ENCODE measurements around the gene EVA1B.

Gene EVA1B

DNA sequence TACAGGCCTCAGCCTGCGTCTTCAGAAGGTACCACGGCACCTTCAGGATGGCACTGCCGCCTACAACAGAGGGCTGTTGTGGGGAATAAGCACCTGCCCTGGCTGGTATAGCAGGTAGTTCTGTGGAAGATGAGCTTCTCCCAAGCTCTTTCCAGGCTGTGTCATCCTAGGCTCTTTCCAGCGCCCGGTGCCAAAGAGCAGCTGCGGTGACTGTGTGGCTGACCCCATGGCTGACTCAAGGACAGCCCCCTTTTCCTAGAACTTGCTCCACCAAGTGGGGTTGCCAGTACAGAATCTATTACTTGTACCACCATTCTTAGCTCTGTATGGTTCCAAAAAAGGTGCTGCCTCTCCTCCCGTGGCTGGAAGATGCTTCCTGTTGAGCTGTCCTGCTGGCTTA is 21.9 kb upstream of the EVA1B start:
- no peak for DNase-seq (ENCODE audit: low read depth)

DNA sequence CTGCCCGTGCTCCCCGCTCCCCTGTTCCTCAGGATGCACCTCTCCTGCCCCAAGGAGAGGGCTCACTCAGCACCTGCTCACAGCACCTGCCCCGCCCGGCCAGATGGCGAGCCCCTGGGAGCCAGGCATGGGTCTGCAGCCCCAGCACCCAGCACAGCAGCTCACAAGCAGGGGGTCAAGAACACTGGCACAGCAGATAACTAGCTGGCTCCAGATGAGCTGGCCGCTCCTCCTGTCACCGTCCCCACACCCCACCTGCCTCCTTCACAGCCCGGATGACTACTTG is 20.9 kb upstream of the EVA1B start:
- DNase-seq (ENCODE audit: low read depth), result no peak

DNA sequence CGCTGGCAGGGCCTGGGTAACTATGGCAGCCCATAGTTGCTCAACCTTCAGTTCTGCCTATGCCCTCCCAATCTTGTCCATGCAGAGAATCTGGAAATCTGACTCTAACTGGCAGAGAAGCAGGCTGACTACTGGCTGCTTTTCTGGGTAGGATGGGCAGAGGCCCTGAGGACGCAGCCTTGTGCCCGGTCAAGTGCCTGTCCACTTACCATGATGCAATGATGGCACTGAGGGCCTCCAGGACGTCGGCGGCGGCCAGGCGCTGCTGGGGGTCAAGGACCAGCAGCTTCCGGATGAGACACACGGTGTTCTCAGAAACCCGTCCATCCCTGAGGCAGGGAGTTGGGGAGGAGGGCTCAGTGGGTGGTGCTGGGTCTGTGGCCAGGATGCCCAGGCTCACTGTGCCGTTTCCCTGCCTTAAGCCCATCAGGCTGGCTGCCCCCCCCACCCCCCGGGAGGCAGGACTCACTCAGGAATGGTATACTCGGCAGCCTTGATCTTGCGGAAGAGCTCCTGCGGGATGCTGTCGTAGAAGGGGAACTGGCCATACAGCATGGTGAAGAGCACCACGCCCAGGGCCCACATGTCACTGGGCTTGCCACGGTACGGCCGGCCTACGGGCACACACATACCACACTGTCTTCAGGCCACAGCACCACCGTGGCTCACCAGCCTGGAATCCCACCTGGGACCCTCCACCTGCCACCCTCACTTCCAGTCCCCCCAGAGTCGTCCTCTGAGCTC is 20.4 kb upstream of the EVA1B start:
- DNase-seq (ENCODE audit: low read depth), result no peak

DNA sequence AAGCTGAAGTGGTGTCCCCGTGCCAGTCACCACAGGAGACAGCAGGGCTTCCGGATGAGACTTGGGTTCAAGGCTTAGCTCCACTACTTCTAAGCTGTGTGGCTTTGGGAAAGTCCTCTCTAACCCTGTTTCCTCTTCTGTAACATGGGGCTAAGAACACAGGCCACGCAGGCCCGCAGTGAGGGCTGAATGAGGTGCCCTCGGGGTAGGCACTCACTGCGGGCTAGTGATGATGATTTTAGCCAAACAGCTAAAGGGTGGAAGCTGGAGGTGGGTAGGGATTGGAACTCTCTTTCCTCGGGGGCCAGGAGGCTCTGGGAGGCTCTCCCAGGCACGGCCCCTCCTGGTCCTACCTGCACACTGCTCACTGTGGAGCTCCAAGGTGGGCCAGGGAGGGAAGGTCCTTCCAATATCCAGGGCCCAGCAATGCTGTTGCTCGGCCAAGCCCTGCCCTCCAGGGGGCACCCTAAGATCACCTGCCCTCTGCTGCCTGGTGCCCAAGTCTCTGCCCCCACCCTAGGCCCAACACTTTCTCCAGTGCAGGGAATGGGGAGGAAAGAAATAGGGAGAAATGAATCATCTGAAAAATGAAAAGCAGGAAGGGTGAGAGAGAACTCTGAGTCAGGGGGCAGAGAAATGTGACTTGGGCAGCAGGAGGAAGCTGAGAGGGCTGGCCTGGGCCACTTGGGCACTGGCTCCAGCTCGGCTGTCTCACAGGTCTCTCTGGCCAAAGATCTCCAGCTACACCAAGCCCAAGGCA is 19.2 kb upstream of the EVA1B start:
- no peak for DNase-seq (ENCODE audit: low read depth)

DNA sequence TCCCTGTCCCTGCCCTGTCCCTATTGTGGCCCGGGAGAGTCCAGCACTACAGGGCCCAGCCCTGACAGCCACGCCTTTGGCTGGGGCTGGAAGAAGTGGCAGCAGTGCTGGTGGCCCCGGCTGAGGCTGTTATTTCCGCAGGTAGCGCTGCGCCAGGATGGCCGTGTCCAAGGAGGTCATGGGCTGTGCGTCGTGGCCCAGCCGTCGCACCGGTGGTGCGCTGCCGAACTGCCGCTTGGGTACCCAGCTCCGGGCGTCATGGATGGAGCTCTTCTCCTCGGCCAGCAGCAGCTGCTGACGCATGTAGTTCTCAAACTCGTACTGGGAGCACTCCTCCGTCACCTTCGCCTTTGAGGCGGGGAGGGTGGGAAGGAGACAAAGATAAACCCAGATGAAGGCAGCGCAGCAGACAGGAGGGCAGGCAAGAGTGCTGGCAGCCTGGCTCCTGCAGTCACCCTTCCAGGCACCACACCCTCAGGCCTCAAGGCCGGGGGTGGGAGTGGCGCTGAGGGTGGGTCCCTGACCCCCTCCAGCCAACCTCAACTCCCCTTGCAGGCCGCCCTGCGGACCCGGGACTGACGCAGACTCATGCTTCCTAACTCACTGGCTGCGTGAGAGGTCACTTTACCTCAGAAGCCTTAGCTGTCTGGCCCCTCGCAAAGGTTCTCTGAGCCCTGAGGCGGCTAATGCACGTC is 18.3 kb upstream of the EVA1B start:
- DNase-seq (ENCODE audit: low read depth), result no peak

DNA sequence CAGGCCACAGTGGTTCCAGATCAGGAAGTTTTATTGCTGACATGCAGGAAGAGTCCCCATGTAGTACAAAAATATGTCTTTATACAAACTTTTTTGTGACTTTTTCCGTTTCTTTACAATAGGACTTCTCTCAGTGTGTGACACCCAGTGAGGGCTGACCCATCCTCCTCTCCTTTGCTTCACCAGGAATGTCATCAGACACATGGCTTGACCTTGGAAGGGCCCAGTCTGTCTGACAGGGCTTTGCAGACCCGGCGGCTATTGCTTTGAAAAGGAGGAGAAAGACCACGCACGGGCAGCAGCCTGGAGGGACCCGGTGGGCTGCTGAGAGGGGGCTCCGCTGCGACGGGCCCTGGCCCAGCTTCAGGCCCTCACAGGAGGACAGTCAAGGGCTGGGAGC is 16.2 kb upstream of the EVA1B start:
- DNase-seq (ENCODE audit: low read depth), result no peak

DNA sequence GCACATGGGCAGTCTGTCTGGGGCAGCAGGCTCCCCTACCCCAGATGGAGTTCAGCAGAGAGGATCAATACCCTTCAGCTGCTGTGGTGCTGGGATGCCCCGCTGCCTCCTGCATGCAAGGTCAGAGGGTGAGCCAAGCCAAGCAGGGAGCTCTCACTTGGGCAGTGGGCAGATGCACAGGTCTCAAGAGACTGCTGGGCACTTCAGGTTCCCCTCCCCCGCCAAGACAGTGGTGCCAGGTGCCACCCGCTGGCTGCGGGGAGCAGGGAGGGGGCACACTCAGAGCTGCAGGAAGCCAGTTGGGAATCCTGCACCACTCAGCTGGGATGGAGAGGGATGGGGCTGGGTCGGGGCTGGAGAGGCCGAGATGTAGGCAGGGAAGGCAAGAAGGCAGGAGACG is 15.8 kb upstream of the EVA1B start:
- DNase-seq (ENCODE audit: low read depth), result no peak

DNA sequence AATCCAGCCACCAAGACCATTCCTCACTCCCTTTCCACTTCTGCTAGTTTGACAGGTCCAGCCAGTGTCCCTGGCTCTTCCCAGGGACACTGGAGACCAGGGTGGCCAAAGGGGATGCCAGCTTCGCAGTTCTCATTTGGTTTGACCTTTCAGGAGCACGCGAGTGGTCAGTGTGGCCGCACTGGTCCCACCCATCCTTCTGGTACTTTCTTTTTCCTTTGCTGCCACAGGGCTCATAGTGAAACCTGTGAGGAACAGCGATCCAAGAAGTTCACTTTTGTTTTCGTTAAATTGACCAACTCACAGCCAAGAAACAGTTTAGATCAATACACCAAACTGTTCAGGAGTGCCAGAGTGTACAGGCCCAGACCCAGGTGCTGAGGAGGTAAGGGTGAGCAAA is 14.4 kb upstream of the EVA1B start:
- no peak for DNase-seq (ENCODE audit: low read depth)

DNA sequence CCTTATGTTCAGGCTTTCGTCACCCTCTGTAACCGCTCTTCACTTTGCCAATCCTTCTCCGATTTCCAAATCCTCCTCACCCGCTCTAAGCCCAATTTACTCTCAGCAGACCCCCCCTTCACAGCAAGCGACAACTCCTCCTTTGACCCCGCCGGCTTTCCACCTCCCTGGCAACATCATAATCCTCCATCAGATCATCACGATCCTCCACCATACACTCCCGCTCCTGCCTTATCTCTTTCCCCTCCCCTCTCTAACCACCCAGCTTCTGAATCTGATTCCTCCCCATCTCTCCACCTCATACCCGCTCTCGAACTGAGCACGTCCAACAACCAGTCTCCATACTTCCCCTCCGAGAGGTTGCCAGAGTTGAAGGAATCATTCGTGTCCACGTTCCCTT is 7.5 kb upstream of the EVA1B start:
- DNase-seq (ENCODE audit: low read depth), result no peak

DNA sequence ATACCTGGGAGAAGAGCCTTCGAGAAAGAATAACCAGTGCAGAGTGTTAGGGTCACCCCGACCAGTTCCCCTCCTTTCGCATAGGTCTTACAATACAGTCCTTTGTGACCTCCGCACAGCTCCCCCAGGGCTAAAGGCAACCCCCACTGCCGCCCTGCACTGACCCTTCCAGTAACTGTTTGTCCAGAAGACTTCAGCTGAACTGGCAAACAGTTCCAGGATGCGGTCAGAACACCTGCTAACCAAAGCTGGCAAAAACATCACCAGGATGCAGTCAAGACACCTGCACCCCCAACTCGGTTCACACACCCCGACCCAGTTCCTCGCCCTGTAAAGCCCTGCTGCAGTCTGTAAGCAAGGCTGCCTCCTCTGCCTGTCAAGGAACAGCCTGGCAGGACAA is 6.4 kb upstream of the EVA1B start:
- DNase-seq (ENCODE audit: low read depth), result no peak

DNA sequence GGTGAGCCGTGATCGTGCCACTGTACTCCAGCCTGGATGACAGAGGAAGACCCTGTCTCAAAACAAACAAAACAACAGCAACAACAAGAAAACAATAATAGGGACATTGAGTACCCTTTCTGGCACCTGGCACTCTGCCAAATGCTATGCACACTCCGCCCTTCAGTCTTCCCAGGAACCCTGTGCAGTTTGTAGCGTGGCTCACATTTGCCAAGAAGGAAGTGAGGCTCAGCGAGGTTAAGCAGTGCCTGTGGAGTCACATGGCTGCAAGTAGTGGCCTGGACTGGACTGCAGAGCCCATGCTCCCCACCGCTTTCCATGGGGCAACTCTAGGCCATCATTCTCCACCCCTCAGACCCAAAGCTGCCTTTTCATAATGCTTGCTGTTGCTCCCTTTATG is 5.3 kb upstream of the EVA1B start:
- DNase-seq (ENCODE audit: low read depth), result no peak

DNA sequence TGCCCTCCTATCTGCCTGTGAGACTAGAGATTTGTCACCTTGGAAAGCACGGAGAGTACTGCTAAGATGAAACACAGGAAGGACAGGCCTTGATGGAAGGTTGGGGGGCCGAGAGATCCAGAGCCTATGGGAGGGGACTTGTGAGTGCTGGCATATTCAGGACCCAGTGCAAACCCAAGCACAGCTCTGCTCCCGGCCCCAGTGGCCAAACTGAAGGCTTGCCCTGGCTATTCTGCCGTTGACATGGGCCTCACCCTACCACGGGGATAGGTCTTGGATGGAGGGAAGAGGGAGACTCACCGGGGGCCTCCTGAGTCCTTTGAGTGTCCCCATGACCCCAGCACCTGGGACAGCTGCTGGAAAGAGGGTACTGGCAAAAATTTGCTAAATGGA is 4.6 kb upstream of the EVA1B start:
- DNase-seq (ENCODE audit: low read depth), result no peak

DNA sequence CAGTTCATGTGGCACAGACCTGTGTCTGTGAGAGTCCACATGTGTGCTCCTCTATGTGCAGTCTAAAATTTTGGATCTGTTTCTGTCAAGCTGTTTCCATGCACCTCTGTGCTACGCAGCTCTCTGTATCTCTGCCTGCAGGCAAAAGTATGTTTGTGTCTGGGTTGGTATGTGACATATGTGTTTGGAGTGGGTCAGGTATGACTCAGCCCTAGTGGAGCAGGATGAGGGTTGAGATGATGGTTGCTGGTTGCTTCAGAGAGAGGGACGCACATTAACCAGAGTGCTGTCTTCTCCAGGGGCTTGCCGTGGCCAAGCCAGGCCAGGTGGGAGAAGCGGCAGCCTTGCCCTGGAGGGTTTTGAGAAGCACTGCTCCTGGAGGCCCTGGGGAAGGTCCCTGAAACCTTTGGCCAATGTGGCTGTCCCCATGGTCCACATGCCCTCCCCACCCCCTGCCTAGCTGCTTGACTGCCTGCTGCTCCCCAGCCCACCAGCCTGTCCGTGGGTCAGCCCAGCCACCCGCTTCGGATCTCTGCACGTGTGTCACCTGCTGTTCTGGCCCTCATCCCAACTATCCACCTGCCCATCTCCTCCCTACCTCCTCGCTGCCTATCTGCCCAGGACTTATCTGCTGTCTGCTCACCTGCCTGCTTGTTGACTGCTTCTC is 4.1 kb upstream of the EVA1B start:
- DNase-seq (ENCODE audit: low read depth), result no peak

DNA sequence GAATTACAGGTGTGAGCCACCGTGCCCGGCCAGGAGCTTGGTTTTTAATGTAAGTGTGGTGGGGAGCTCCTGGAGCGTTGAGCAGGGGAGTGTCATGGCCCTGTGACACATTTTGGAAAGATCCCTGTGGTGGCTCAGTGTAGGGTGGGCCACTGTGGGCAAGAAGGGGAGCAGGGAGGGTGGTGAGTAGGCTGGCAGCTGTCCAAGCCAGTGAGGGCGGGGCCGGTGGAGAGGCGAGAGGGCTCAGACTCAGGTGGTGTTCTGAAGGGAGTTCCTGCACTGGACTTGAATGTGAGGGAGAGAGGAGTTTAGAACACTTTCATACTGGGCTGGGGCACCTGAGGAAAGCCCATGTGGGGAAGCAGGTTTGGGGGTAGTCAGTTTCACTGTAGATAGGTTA is 3.1 kb upstream of the EVA1B start:
- DNase-seq (ENCODE audit: low read depth), result no peak

DNA sequence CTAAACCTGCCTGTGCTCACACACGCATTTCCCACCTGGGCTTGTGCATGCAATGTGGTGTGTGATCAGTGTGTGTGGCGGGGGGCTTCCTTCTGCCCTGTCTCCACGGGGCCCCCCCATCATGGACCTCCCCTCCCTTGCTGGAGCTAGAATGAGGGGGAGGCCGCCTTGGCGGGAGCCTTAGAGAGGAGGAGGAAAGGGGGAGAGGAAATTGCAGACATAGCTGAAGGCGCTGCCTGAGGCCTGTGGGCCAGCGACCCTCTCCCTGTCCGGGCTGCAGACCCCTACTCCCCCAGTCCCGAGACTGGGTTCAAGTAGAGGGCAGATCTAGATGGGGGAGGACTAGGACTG is 883 bp upstream of the EVA1B start:
- no peak for DNase-seq (ENCODE audit: low read depth)

DNA sequence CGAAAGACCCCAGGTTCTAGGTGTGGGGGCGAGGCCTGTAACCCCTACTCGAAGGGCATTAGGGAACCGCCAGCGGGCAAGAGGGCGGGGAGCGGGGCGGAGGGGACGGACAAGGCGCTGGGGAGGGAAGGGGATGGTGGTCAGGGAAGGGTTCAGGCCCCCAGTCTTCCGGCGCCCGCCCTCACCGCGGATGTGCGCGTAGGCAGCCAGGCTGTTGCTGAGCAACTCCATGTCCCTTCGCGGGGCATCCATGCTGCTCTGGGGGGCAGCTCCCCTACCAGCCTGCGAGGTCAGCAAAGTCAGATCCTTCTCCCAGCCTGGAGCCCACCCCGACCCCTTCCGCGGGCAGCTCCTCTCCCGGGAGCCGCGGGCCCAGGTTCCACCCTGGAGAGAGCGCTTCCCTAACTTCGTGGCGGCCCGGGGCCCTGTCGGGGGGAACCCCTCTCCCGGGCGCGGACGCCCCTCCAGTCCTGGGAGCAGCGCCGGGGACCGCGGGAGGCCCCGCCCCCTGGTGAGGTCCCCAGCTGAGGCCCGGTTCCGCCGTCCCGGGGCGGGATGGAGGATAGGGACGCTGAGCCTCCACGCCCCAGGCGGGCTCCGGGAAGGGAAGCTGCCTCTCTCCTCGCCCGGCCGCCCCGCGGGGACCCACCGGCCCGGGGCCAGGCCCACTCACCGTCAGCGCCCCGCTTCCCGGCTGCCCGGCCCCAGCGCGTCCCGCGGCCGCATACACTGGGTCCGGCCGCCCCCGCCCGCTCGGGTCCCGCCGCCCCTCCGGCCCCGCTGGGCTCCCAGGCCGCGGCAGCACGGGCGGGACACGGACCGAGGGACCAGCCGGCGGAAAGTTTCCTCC is 434 bp downstream of the EVA1B start:
- DNase-seq (ENCODE audit: low read depth), result no peak

DNA sequence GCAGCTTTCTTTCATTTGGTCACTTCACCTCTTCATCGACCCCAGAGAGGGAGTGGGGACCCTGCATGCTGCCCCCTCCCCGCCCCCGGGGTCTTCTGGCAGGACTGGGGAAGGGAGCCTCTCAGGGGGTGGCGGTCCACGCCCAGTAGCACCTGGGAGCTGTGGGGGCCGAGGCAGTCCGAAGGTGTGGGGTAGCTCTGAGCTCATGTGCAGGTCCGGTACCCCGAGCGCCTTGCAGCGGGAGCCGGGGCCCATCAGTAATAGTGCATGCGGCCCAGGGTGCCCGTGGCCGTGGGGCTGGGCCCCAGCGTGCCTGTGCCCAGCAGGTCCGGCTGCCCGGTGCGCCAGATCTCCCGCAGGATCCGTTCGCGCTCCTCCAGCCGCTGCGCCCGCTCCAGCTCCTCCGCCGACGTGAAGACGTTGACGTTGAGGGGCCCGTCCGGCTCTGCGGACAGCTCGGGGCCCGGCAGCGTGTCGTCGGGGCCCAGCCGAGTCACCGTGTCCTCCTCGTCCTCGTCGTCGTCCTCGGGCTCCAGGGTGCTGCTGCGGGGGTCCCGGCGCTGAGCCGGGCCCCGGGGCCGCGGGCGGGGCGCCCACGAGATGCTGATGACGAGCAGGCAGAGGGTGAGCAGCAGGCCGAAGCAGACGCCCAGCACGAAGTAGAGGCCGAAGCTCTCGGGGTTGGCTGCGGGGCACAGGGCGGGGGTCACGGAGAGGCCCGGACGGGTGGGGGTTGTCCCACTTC is 1.2 kb downstream of the EVA1B start:
- DNase-seq (ENCODE audit: low read depth), result no peak

DNA sequence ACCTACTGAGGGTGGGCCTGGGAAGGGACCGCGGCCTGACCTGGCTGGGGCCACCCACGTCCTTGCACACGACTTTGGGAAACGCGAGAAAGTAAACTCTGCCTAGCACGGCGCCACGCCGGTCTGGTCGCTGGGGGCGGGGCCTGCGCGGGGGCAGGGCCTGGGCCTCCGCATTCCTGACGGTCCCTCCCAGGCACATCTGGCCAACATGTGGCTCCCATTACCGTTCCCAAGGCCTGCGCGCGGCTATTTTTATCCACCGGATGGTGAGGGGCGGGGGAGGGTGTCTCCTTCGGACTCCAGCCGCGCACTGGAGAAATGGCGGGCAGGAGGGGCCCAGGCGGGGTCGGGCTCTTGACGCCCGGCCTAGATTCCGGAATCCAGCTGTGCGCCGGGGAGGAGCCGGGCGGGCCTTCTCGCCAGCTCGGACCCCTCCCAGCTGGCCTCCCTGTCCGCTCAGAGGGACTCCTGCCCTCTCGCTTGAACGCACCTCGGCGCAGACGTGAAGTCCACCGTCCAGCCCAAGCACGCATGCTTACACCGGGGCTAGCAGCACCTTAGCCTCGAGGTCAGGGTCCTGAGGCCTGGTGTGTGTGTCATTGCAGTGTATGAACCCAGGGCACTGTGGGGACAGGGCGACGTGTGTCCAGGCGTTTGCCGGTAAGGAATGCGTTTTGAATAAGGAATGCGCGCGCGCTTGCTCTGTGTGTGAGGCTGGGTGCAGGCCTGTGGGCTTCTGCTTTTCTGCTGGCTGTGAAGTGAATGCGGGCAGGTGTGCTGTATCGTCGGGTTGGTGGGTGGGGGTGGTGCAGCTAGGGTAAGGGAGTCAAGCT is 2.1 kb downstream of the EVA1B start:
- no peak for DNase-seq (ENCODE audit: low read depth)

DNA sequence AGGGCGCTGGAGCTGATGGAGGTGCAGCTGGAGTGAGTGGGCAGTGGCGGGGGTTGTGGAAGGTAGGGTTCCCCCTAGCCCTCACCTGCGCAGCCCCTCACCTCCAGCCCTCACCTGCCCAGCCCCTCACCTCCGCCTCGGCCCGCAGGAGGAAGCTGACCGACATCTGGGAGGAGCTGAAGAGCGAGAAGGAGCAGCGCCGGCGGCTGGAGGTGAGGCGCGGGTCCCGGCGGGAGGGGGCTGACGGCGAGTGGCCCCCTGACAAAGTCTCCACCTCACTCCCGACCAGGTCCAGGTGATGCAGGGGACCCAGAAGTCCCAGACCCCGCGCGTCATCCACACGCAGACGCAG is 2.7 kb downstream of the EVA1B start:
- no peak for DNase-seq (ENCODE audit: low read depth)

DNA sequence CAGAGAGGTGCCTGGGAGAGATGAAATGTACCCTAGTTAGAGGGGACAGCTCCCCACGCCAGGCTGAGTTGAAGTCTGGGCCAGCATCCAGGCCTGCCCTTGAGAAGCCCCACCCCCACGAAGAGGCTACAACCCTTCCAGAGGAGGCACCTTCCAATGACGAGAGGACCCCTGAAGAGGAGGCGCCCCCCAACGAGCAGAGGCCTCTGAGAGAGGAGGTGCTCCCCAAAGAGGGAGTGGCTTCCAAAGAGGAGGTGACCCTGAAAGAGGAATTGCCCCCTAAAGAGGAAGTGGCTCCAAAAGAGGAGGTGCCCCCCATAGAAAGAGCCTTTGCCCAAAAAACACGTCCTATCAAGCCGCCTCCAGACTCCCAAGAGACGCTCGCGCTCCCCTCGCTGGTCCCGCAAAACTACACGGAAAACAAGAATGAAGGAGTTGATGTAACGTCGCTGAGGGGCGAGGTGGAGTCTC is 3.1 kb downstream of the EVA1B start:
- no peak for DNase-seq (ENCODE audit: low read depth)

DNA sequence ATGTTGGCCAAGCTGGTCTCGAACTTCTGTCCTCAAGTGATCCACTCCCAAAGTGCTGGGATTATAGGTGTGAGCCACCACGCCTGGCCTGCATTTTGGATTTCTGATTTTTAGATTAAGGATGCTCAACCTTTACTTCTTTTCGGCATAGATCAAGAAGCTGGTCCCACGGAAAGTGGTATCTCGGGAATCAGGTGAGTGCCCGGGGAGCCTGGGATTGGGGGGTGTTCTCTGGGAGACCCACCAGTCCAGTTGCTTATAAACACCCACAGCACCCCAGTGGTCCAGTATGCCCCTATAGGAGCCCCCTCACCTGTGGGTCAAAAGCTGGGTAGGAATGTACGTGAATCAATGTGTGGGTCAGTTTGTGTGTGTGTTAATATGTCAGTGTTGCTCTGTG is 14.0 kb downstream of the EVA1B start:
- no peak for DNase-seq (ENCODE audit: low read depth)
